AG04450 (cell line): Measurements from ENCODE around the gene GPRASP3. TPM values are rescaled to one million over a fixed set of nuclear protein-coding genes. Genes with fewer than 3 reads are reported as not detected.

ENCODE experiments used
- polyA plus RNA-seq: library from polyadenylated mRNA; depleted of rRNA; stranded (reverse); fragments of >200 nt; gene quantifications from 2 replicates; pipeline ENCODE4 v1.2.3, GENCODE V29; 2011; rRNA removed
- small RNA-seq: library from RNA; depleted of rRNA; stranded (forward); fragments of <200 nt; gene quantifications from one replicate; pipeline ENCODE3, GENCODE V24; 2012; ENCODE audit warnings: low read depth; ENCODE audit not compliant: insufficient read length

The GPRASP3 gene
- polyA plus RNA-seq, 1 experiment: 6.9 TPM

Small RNAs within 50 kb of the gene (small RNA-seq; reads per million reads assigned to genes)
- gene RNU6-589P: not detected

Other genes starting within 250 kb of the GPRASP3 start
- gene TCP11X2, start 248.9 kb upstream of the GPRASP3 start, polyA plus RNA-seq: not detected in 2 replicates
- gene TMSB15A, start 204.0 kb upstream of the GPRASP3 start, polyA plus RNA-seq: 22.6 and 35.6 TPM in 2 replicates
- 20.2 and 20.5 TPM in 2 replicates for gene ARMCX5, start 121.2 kb upstream of the GPRASP3 start, polyA plus RNA-seq
- 2.2 and 2.7 TPM in 2 replicates for gene GPRASP1, start 69.3 kb upstream of the GPRASP3 start, polyA plus RNA-seq
- gene GPRASP2, start 8.3 kb upstream of the GPRASP3 start, polyA plus RNA-seq: 12.0 and 15.7 TPM in 2 replicates
- gene RAB40AL, start 216.5 kb downstream of the GPRASP3 start, polyA plus RNA-seq: 0.21 and 0.42 TPM in 2 replicates